HUDEP-2 (cell line): ENCODE results near the gene CCIN.
A peak's percentile ranks its signal among the peaks of the same experiment; 100 is the strongest.
"Not testable (repeated sequence)": the region's sequence is repeated elsewhere in the genome, so short reads cannot be mapped to it uniquely, and the experiment has no call there.

Source experiments
- DNase-seq, 76 experiments: peaks; one replicate each; lab custom pipeline; 2025; ENCODE audit not compliant: unreplicated experiment in 76 of 76; lab: John Stamatoyannopoulos, UW

Gene CCIN

GRCh38 chr9:36158122-36158521, 11.1 kb upstream of the CCIN start:
- DNase-seq: no peak

DNA sequence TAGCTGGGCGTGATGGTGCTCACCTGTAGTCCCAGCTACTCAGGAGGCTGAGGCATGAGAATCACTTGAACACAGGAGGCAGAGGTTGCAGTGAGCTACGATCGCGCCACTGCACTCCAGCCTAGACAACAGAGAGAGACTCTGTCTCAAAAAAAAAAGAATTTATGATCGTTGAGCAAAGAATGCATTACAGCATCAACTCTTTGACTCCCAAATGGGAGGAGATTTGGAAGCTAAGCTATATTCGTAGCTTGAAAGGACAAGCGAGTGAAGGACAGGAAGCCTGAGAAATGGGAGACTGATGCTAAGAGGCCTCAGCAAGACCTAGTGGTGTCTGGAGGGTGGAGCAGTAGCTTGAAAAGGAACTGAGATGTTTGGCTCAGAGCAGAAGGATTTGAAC, 10.3 kb upstream of the CCIN start:
- no peak for DNase-seq

DNA sequence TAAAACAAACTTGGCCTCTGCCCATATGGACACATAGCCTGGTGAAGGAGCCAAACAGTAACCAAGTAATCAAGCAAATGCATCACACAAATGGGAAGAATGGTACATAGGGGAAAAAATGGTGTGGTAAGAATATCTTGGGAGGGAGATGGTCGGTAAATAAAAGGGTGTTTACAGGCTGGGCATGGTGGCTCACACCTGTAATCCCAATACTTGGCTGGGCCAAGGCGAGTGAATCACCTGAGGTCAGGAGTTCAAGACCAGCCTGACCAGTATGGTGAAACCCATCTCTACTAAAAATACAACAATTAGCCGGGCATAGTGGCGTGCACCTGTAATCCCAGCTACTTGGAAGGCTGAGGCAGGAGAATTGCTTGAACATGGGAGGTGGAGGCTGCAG, 9.7 kb upstream of the CCIN start:
- not testable (repeated sequence) for DNase-seq

GRCh38 chr9:36160126-36160525, 9.1 kb upstream of the CCIN start:
- not testable (repeated sequence) for DNase-seq

- no peak for DNase-seq
Observed at GRCh38 chr9:36161187-36161586, 8.0 kb upstream of the CCIN start.

DNA sequence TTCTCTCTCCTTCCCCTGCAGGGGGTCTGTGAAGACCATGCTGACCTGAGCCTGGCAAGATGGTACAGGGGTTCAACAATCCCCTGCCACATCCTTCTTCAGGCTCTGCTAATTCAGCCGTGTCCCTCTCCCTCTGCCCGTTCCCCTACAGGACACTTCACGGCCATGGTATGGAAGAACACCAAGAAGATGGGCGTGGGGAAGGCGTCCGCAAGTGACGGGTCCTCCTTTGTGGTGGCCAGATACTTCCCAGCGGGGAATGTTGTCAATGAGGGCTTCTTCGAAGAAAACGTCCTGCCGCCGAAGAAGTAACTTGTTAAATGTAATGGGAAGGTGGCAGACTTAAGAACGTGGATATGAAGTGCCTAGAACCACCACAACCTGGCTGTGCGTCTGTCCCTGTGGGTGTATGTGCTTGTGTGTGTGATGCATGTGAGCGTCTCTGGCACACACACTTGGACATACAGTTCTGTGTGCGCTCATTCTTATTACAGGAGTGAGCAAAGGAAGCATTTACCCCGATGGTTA, 6.9 kb upstream of the CCIN start:
- DNase-seq: no peak

GRCh38 chr9:36163049-36163785, 6.0 kb upstream of the CCIN start:
- no peak for DNase-seq

GRCh38 chr9:36163786-36164170, 5.4 kb upstream of the CCIN start:
- DNase-seq: no peak

GRCh38 chr9:36164372-36164771, 4.8 kb upstream of the CCIN start:
- DNase-seq: no peak

DNA sequence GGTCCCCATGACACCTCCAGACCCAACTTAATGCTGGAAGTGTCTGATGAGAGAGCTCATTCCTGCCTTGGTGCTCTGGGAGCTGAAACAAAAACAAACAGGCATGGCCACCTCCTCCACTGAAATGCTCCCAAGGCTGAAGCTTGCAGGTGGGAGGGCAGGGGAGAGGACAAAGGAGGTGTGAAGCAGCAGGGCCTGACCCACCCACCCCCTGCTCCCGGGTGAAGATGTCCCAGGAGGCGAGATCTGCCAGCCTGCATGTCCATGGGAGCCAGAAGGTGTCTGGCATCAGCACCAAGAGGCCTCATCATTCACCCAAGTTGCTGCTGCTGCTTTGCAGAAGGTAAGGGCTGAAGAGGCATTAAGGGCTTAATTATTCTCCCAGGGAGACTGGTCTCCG, 4.2 kb upstream of the CCIN start:
- DNase-seq: no peak

DNA sequence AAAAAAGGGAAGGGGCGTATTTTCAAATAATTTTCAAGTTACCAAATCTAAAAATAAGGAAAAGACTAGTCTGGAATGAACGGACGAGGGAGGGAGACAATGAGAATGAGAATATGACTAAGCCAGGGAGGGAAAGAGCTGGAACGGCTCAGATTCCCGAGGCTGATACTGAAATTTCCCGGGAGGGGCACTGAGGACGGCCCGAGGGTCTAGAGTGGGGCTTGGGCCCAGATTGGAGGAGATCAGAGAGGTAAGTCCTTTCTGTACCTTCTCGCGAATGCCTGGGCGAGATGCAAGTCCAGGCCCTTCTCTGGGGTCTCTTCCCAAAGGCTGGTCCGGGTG, 3.4 kb upstream of the CCIN start:
- no peak for DNase-seq

DNA sequence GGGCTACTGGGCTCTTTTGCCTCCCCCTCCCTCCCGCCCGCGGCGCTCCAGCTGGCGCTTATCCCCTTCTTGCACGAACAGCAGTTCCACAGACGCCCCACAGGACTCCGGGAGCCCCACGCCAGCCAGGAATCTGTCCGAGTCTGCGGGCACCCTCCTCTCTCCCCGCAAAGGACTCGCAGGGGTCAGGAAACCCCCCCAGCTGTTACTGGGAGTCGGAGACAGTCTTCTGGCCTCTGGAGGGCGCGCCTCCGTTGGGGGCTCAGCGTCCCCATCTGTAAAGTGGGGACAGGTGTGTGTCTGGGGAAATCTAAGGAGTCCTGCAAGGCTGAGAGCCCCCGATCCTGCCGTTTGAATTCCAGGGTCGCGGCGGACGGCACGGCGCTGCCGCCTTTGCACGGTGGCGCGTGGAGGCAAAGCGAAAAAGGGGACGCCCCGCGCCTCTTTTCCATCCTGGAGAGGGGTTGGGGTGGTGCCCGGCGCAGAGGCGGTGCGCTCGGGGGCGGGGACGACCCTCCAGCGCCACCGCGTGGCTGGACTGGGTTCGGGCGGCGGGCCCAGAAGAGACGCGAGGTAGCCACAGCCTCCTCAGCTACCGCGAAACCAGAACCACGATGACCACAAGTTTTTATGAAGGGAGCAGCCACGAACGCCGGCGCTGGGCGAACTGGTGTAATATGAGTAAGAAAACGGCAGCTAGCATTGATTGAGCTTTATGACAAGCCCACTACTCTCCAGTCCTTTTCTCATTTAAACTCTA, 2.8 kb upstream of the CCIN start:
- DNase-seq: peak in 60 of 76 experiments; percentile 6 to 72 (median 40)

- DNase-seq: no peak
Observed at GRCh38 chr9:36169708-36170107, 520 bp downstream of the CCIN start.

- DNase-seq: no peak
Observed at GRCh38 chr9:36170531-36170930, 1.3 kb downstream of the CCIN start.

DNA sequence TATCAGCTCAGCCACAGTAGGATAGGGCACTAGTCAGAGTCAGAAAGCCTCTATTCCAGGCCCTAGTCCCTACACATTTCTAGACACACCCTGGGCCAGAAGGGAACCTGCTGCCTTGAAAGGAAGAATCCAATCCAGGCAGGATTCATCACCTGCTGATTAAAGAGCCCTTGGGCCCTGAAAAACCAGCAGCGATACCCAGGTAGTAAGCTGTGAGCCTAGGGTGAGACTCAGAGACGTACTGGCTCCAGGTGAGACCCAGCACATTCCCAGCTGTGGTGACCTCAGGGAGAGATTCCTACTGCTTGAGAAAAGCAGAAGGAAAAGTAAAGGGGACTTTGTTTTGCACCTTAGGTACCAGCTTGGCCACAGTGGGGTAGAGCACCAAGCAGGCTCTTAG, 4.7 kb downstream of the CCIN start:
- DNase-seq: no peak

DNA sequence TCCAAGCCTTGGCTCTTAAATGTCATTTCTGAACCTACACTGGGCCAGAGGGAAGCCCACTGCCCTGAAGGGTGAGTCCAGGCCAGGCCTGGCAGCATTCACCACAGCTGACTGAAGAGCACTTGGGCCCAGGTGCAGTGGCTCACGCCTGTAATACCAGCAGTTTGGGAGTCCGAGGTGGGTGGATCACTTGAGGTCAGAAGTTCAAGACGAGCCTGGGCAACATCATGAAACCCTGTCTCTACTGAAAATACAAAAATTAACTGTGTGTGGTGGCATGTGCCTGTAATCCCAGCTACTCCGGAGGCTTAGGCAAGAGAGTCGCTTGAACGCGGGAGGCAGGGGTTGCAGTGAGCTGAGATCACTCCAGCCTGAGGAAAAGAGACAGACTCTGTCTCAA, 5.1 kb downstream of the CCIN start:
- no peak for DNase-seq

- no peak for DNase-seq
Observed at GRCh38 chr9:36174731-36175130, 5.5 kb downstream of the CCIN start.

GRCh38 chr9:36175209-36175608, 6.0 kb downstream of the CCIN start:
- not testable (repeated sequence) for DNase-seq

DNA sequence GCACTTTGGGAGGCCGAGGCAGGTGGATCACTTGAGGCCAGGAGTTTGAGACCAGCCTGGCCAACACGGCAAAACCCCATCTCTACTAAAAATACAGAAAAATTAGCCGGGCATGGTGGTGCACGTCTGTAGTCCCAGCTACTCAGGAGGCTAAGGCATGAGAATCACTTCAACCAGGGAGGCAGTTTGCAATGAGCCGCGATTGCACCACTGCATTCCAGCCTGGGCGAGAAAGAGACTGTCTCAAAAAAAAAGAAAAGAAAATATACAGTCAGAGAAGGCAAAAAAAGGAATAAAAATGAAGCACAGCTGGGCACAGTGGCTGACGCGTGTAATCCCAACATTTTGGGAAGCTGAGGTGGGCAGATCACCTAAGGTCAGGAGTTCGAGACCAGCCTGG, 7.3 kb downstream of the CCIN start:
- not testable (repeated sequence) for DNase-seq

DNA sequence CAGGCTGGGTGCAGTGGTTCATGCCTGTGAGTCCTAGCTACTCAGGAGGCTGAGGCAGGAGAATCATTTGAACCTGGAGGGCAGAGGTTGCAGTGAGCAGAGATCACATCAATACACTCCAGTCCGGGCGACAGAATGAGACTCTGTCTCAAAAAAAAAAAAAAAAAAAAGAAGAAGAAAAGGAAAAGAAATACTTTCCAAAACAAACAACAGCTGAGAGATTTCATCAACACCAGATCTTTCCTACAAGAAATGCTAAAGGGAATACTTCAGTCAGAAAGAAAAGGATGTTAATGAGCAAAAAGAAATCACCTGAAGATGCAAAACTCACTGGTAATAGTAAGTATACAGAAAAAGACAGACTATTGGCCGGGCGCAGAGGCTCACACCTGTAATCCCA, 8.4 kb downstream of the CCIN start:
- no peak for DNase-seq

DNA sequence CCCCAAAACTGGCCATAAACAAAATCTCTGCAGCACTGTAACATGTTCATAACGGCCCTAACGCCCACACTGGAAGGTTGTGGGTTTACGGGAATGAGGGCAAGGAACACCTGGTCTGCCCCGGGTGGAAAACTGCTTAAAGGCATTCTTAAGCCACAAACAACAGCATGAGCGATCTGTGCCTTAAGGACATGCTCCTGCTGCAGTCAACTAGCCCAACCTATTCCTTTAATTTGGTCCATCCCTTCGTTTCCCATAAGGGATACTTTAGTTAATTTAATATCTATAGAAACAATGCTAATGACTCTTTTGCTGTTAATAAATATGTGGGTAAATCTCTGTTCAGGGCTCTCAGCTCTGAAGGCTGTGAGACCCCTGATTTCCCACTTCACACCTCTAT, 11.1 kb downstream of the CCIN start:
- DNase-seq: not testable (repeated sequence)

- DNase-seq: no peak
Observed at GRCh38 chr9:36187414-36187813, 18.2 kb downstream of the CCIN start.
